Measurements from ENCODE around the gene PAFAH1B1.
"Not testable (repeated sequence)": the region's sequence is repeated elsewhere in the genome, so short reads cannot be mapped to it uniquely, and the experiment has no call there.

PAFAH1B1 gene

GRCh38 chr17:2592971-2593820 lies at the start of gene PAFAH1B1:
Gene PAFAH1B1 (plus strand): TSS chr17:2593654. CDS start chr17:2638289, 44,635 bp downstream.
- DNase-seq (ENCODE audit: low read depth), result peak; percentile 93

DNA sequence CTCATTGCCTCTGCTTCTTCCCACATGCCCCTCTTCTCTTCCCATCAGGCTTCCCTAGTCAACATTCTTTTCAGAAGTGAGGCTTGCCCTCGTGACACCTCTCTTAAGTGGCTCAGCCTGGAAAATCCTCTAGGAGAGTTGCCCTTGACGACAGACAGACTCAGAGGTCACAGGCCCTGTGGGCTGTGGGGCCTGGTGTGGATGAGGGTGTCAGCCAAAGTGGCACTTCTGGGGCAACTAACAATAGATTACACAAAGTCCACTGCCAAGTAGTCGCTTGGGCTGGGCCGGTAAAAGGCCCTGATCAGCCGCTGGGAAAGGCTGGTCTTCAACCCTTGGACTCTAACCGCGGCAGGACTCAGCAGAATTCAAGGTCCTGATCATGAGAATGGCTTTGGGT lies 48.1 kb upstream of the PAFAH1B1 start:
- no peak for DNase-seq (ENCODE audit: low read depth)

GRCh38 chr17:2547176-2547575 lies 46.3 kb upstream of the PAFAH1B1 start:
- DNase-seq (ENCODE audit: low read depth), result peak; percentile 37

DNA sequence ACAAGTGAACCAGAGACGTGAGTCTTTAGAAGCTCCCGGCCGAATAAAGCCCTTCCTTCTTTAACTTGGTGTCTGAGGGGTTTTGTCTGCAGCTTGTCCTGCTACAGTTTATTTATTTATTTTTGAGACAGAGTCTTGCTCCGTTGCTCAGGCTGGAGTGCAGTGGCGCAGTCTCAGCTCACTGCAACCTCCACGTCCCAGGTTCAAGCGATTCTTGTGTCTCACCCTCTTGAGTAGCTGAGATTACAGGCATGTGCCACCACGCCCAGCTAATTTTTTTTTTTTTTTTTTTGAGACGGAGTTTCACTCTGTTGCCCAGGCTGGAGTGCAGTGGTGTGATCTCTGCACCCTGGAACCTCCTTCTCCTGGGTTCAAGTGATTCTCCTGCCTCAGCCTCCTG lies 45.4 kb upstream of the PAFAH1B1 start:
- DNase-seq (ENCODE audit: low read depth), result not testable (repeated sequence)

GRCh38 chr17:2549392-2550211 lies 43.9 kb upstream of the PAFAH1B1 start:
- DNase-seq (ENCODE audit: low read depth), result peak; percentile 32

GRCh38 chr17:2551493-2551892 lies 42.0 kb upstream of the PAFAH1B1 start:
- no peak for DNase-seq (ENCODE audit: low read depth)

GRCh38 chr17:2551928-2552327 lies 41.5 kb upstream of the PAFAH1B1 start:
- DNase-seq (ENCODE audit: low read depth), result no peak

GRCh38 chr17:2560658-2561057 lies 32.8 kb upstream of the PAFAH1B1 start:
- DNase-seq (ENCODE audit: low read depth), result no peak

- no peak for DNase-seq (ENCODE audit: low read depth)
Observed at GRCh38 chr17:2562162-2562858, 31.1 kb upstream of the PAFAH1B1 start.

GRCh38 chr17:2563061-2563460 lies 30.4 kb upstream of the PAFAH1B1 start:
- DNase-seq (ENCODE audit: low read depth), result no peak

DNA sequence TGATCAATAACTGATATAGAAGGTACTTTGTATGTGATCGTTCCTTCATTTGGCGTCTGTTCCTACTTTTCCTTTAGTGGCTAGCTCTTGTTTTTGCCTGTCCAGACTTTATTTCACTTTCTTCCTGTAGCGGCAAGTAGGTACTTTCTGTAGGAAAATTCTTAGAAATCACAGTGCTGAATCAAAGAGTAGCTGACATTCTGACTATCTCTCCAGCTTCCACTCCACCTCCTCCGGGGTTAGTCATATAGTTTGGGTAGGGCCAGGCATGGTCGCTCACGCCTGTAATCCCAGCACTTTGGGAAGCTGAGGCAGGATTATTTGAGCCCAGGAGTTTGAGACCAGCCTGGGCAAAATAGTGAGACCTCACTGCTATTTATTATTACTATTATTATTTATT lies 29.9 kb upstream of the PAFAH1B1 start:
- DNase-seq (ENCODE audit: low read depth), result no peak

GRCh38 chr17:2564877-2565276 lies 28.6 kb upstream of the PAFAH1B1 start:
- peak; percentile 3 for DNase-seq (ENCODE audit: low read depth)

DNA sequence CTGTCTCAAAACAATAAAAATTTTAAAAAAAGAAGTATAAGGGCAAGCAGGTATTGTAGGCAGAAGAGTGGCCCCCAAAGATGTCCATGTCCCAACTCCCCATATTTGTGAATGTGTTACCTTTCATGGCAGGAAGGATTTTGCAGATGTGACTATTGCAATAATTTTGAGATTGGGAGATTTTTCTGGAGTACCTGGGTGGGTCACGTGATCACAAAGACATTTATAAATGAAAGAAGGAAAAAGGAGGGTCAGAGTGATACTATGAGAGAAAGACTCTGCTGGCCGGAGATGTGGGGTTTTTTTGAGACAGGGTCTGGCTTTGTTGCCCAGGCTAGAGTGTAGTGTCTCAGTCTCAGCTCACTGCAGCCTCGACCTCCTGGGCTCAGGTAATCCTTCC lies 27.4 kb upstream of the PAFAH1B1 start:
- no peak for DNase-seq (ENCODE audit: low read depth)

- DNase-seq (ENCODE audit: low read depth), result no peak
Observed at GRCh38 chr17:2571523-2572303, 21.7 kb upstream of the PAFAH1B1 start.

GRCh38 chr17:2572304-2572609 lies 21.2 kb upstream of the PAFAH1B1 start:
- DNase-seq (ENCODE audit: low read depth), result not testable (repeated sequence)

GRCh38 chr17:2580151-2580550 lies 13.3 kb upstream of the PAFAH1B1 start:
- DNase-seq (ENCODE audit: low read depth), result no peak

- DNase-seq (ENCODE audit: low read depth), result no peak
Observed at GRCh38 chr17:2580661-2581060, 12.8 kb upstream of the PAFAH1B1 start.

- DNase-seq (ENCODE audit: low read depth), result no peak
Observed at GRCh38 chr17:2582493-2582892, 11.0 kb upstream of the PAFAH1B1 start.

- DNase-seq (ENCODE audit: low read depth), result no peak
Observed at GRCh38 chr17:2591040-2591640, 2.3 kb upstream of the PAFAH1B1 start.

- DNase-seq (ENCODE audit: low read depth), result peak; percentile 83
Observed at GRCh38 chr17:2593821-2594721, 617 bp downstream of the PAFAH1B1 start.

Measured in EH (cell line).